HEK293T (cell line): ENCODE measurements around the gene CD79B.
"Not testable (repeated sequence)": the region's sequence is repeated elsewhere in the genome, so short reads cannot be mapped to it uniquely, and the experiment has no call there.

Experiments
- ARNT ChIP-seq: fragments of 450-650 bp; IDR thresholded peaks from 2 replicates; pipeline ENCODE4 v1.6.1; 2017; ENCODE audit warnings: mild to moderate bottlenecking
- BHLHE40 ChIP-seq: fragments of 450-650 bp; IDR thresholded peaks from 2 replicates; pipeline ENCODE4 v1.6.1; 2016; ENCODE audit warnings: mild to moderate bottlenecking, moderate library complexity, borderline replicate concordance
- ELF4 ChIP-seq: fragments of 450-650 bp; IDR thresholded peaks from 2 replicates; pipeline ENCODE4 v1.6.1; 2017; ENCODE audit warnings: antibody characterized with exemption
- SUZ12 ChIP-seq: fragments of 450-650 bp; IDR thresholded peaks from 2 replicates; pipeline ENCODE4 v1.6.1; 2016; ENCODE audit warnings: mild to moderate bottlenecking

- not testable (repeated sequence) for TF ChIP-seq BHLHE40, SUZ12, ELF4, ARNT
Observed at GRCh38 chr17:63892316-63893037, 39.7 kb downstream of the CD79B start.
